SK-N-MC (cell line): Measurements from ENCODE around the gene ZNF438.
"Not testable (repeated sequence)": the region's sequence is repeated elsewhere in the genome, so short reads cannot be mapped to it uniquely, and the experiment has no call there.

ENCODE experiments used
- DNase-seq: peaks from one replicate; pipeline ENCODE4 v3.0.0-alpha.2; 2011; ENCODE audit warnings: low read depth, low spot score
- H3K27ac ChIP-seq: fragments of 200-600 bp; sonication (generic); 2 replicates; pipeline ENCODE4 v1.5.1; 2016; ENCODE audit warnings: mixed run types
- H3K36me3 ChIP-seq: fragments of 200-600 bp; sonication (generic); 2 replicates; pipeline ENCODE4 v1.6.1; 2017; ENCODE audit warnings: antibody characterized with exemption, low read length, mixed read lengths; ENCODE audit not compliant: insufficient read depth
- H3K4me3 ChIP-seq: fragments of 200-600 bp; sonication (generic); 2 replicates; pipeline ENCODE4 v1.5.1; 2016
- H3K9ac ChIP-seq: fragments of 200-600 bp; sonication (generic); 2 replicates; pipeline ENCODE4 v1.8.0; 2017; ENCODE audit warnings: mixed run types, mixed read lengths; ENCODE audit not compliant: insufficient read length
- H3K9me3 ChIP-seq: fragments of 200-600 bp; sonication (generic); 2 replicates; pipeline ENCODE4 v1.6.1; 2017; ENCODE audit warnings: low read depth, mild to moderate bottlenecking, antibody characterized with exemption, low read length, moderate library complexity, mixed read lengths
- EZH2 ChIP-seq: fragments of 200-600 bp; sonication (generic); IDR thresholded peaks from one replicate; pipeline ENCODE4 v1.6.1; 2017; ENCODE audit warnings: antibody characterized with exemption
- FOXP2 ChIP-seq: optimal IDR thresholded peaks from 2 replicates; pipeline ENCODE3; 2011; ENCODE audit warnings: mild to moderate bottlenecking, moderate library complexity; ENCODE audit not compliant: insufficient read depth; ENCODE audit errors: extremely low read length, control extremely low read depth
- POLR2AphosphoS5 ChIP-seq: IDR thresholded peaks from 2 replicates; pipeline ENCODE4 v1.6.1; 2012; ENCODE audit warnings: mild to moderate bottlenecking, low read depth, low read length, borderline replicate concordance

ZNF438 gene

GRCh38 chr10:30803058-30803457 is 228.6 kb downstream of the ZNF438 start:
- Histone ChIP-seq H3K9ac (no peak overlapping the region), H3K9me3 (no peaks in the 10 kb centered on the region), H3K36me3 (no peaks in the 10 kb centered on the region), H3K4me3 (no peak overlapping the region), H3K27ac (no peak overlapping the region)
- no peak for DNase-seq
- TF ChIP-seq POLR2AphosphoS5 (no peak), EZH2 (no peak), FOXP2 (no peak)

GRCh38 chr10:30800368-30800767 is 231.3 kb downstream of the ZNF438 start:
- H3K27ac ChIP-seq: no peak overlapping the region
- no peak overlapping the region for H3K4me3 ChIP-seq
- H3K9ac ChIP-seq: no peak overlapping the region
- no peak for DNase-seq
- TF ChIP-seq EZH2: no peak
- TF ChIP-seq FOXP2: no peak
- no peak for TF ChIP-seq POLR2AphosphoS5
- no peaks in the 10 kb centered on the region for H3K36me3 ChIP-seq
- H3K9me3 ChIP-seq: no peaks in the 10 kb centered on the region

GRCh38 chr10:30798646-30799185 is 232.9 kb downstream of the ZNF438 start:
- no peak for DNase-seq
- H3K36me3 ChIP-seq: no peaks in the 10 kb centered on the region
- H3K4me3 ChIP-seq: no peak overlapping the region
- H3K9me3 ChIP-seq: no peaks in the 10 kb centered on the region
- TF ChIP-seq POLR2AphosphoS5 (no peak), EZH2 (no peak), FOXP2 (no peak)
- H3K9ac ChIP-seq: no peak overlapping the region
- H3K27ac ChIP-seq: no peak overlapping the region

GRCh38 chr10:30795024-30795423 is 236.6 kb downstream of the ZNF438 start:
- DNase-seq, H3K9me3 ChIP-seq, H3K9ac ChIP-seq: not testable (repeated sequence)

More at GRCh38 chr10:30795024-30795423, 236.6 kb downstream of the ZNF438 start:
- H3K4me3 ChIP-seq, H3K27ac ChIP-seq, H3K36me3 ChIP-seq: not testable (repeated sequence)
